C4-2B (cell line): ENCODE measurements around the gene ADAT1.

Source experiments
- ZFX ChIP-seq: fragments of 450-650 bp; IDR thresholded peaks from 2 replicates; pipeline ENCODE4 v1.6.1; 2017
- TF ChIP-seq, protein P1 (sequence below): fragments of 450-650 bp; conservative IDR thresholded peaks from 2 replicates; pipeline ENCODE4 v1.5.1; 2017; ENCODE audit warnings: mild to moderate bottlenecking

DNA sequence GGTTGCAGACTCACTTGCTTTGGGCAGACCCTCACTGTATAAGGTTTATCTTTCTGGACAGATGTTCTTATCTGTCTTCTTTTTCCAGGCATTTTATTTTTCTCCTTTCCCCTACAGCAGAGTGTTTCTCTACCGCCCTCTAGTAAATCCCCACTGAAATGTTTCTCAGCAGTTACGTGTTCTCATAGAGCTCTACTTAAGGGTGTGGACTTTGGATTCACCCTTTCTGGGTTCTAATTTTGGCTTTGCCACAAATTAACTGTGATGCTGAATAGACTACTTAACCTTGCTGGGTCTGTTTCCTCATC, 2.0 kb downstream of the ADAT1 start:
- TF ChIP-seq, protein P1, sequence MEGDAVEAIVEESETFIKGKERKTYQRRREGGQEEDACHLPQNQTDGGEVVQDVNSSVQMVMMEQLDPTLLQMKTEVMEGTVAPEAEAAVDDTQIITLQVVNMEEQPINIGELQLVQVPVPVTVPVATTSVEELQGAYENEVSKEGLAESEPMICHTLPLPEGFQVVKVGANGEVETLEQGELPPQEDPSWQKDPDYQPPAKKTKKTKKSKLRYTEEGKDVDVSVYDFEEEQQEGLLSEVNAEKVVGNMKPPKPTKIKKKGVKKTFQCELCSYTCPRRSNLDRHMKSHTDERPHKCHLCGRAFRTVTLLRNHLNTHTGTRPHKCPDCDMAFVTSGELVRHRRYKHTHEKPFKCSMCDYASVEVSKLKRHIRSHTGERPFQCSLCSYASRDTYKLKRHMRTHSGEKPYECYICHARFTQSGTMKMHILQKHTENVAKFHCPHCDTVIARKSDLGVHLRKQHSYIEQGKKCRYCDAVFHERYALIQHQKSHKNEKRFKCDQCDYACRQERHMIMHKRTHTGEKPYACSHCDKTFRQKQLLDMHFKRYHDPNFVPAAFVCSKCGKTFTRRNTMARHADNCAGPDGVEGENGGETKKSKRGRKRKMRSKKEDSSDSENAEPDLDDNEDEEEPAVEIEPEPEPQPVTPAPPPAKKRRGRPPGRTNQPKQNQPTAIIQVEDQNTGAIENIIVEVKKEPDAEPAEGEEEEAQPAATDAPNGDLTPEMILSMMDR, result peak; percentile 39
- TF ChIP-seq ZFX, result no peak
